Ascending aorta (tissue), 2 donors: ENCODE results near the gene NOL4L. TPM values are rescaled to one million over a fixed set of nuclear protein-coding genes. Genes with fewer than 3 reads are reported as not detected.

Source experiments
- DNase-seq, 2 donors: peaks; one replicate each; pipeline ENCODE4 v3.0.0-alpha.2; 2019; ENCODE audit warnings: low spot score in 2 of 2
- H3K27ac ChIP-seq, 2 donors: fragments of 200-600 bp; sonication (generic); one replicate each; pipeline ENCODE4 v1.5.1; 2016 to 2017; ENCODE audit warnings: mild to moderate bottlenecking in 1 of 2
- H3K27me3 ChIP-seq: fragments of 200-600 bp; sonication (generic); one replicate; pipeline ENCODE4 v1.5.1; 2017
- H3K36me3 ChIP-seq, 2 donors: fragments of 200-600 bp; sonication (generic); one replicate each; pipeline ENCODE4 v1.5.1; 2016
- H3K4me1 ChIP-seq, 2 donors: fragments of 200-600 bp; sonication (generic); one replicate each; pipeline ENCODE4 v1.5.1; 2016 to 2017; ENCODE audit warnings: mild to moderate bottlenecking in 1 of 2
- H3K4me3 ChIP-seq, 2 donors: fragments of 200-600 bp; sonication (generic); one replicate each; pipeline ENCODE4 v1.5.1; 2016 to 2017; ENCODE audit warnings: mild to moderate bottlenecking in 1 of 2
- H3K9me3 ChIP-seq, 2 donors: fragments of 200-600 bp; sonication (generic); one replicate each; pipeline ENCODE4 v1.5.1; 2016
- intact Hi-C: fragments of 100-400 bp; cut with DNase I; formaldehyde crosslinking; loops from one replicate; pipeline ENCODE4 v1.15.1; 2023
- total RNA-seq: library from RNA; depleted of rRNA; stranded (reverse); fragments of >200 nt; gene quantifications from one replicate; pipeline ENCODE4 v1.1.0, GENCODE V29; 2016
- TF ChIP-seq, protein P1 (sequence below), 3 experiments: fragments of 200-600 bp in 2 of 3; fragments of 450-650 bp in 1 of 3; sonication (generic) in 2 of 3; IDR thresholded peaks; one replicate each; pipeline ENCODE4 v1.5.1; 2016 to 2019; ENCODE audit warnings: antibody characterized with exemption in 3 of 3, mild to moderate bottlenecking in 1 of 3, moderate library complexity in 1 of 3

The NOL4L gene
- total RNA-seq, 1 donor from 2014 or later, result 19.8 TPM

GRCh38 chr20:32463642-32464400 lies 121.3 kb downstream of the NOL4L start:
- Histone ChIP-seq H3K27ac (no peak overlapping the region), H3K4me1 (no peaks in the 10 kb centered on the region), H3K9me3 (no peaks in the 10 kb centered on the region), H3K27me3 (no peaks in the 10 kb centered on the region), H3K4me3 (no peak overlapping the region), H3K36me3 (no peaks in the 10 kb centered on the region)
- TF ChIP-seq, protein P1, sequence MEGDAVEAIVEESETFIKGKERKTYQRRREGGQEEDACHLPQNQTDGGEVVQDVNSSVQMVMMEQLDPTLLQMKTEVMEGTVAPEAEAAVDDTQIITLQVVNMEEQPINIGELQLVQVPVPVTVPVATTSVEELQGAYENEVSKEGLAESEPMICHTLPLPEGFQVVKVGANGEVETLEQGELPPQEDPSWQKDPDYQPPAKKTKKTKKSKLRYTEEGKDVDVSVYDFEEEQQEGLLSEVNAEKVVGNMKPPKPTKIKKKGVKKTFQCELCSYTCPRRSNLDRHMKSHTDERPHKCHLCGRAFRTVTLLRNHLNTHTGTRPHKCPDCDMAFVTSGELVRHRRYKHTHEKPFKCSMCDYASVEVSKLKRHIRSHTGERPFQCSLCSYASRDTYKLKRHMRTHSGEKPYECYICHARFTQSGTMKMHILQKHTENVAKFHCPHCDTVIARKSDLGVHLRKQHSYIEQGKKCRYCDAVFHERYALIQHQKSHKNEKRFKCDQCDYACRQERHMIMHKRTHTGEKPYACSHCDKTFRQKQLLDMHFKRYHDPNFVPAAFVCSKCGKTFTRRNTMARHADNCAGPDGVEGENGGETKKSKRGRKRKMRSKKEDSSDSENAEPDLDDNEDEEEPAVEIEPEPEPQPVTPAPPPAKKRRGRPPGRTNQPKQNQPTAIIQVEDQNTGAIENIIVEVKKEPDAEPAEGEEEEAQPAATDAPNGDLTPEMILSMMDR (IDR thresholded peaks at IDR 0.05), result no peak
- no peak for DNase-seq
- intact Hi-C loops, result no loop called here

- H3K4me1 ChIP-seq, result no peaks in the 10 kb centered on the region
- no peak overlapping the region for H3K27ac ChIP-seq
- intact Hi-C loops, result no loop called here
- H3K4me3 ChIP-seq, result no peak overlapping the region
- H3K9me3 ChIP-seq, result no peaks in the 10 kb centered on the region
- DNase-seq, result no peak
- TF ChIP-seq, protein P1 (IDR thresholded peaks at IDR 0.05), result no peak
- H3K27me3 ChIP-seq, result no peaks in the 10 kb centered on the region
- no peaks in the 10 kb centered on the region for H3K36me3 ChIP-seq
These were observed 122.1 kb downstream of the NOL4L start for GRCh38 chr20:32462900-32463641.

DNA sequence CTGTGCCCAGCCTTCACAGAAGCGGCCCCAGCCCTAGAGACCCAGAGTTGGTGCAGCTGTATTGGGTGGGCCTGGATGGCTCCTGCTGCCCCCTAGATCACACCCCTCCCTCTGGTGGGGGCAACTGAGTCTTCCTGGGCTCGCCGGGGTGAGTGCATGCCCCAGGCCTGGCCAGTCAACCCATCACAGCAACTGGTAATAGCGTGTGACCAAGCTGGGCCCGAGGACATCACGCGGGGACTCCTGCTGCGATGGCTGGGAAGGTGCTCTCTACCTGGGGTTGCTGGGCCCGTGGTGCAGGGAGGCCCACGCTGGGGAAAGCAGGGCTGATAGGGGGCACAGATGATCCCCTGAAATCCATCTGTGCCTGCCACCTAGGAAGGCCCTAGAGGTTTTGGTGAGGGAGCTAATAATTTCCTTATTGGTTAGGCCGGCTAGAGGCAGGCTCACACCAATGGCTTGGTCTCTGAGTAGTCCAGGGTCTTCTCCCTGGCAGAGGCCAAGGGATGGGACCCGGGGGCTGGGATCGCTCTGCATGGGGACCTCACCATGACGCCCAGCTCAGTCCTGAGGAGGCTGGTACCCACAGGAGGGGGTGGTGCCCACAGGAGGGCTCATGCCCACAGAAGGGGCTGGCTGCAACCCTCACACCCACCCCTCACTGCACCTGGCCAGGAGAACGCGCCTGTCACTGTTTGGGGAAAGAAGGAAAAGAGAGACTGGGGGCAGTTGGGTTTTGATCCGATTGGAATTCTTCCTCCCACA lies 123.1 kb downstream of the NOL4L start:
- H3K9me3 ChIP-seq, result no peaks in the 10 kb centered on the region
- no peak overlapping the region for H3K4me3 ChIP-seq
- no peaks in the 10 kb centered on the region for H3K36me3 ChIP-seq
- TF ChIP-seq, protein P1 (IDR thresholded peaks at IDR 0.05), result no peak
- intact Hi-C loops, result no loop called here
- H3K4me1 ChIP-seq, result peaks cover 9% of the 10 kb centered on the region in 2 donors
- no peak overlapping the region for H3K27ac ChIP-seq
- H3K27me3 ChIP-seq, result no peaks in the 10 kb centered on the region
- DNase-seq, result no peak

DNA sequence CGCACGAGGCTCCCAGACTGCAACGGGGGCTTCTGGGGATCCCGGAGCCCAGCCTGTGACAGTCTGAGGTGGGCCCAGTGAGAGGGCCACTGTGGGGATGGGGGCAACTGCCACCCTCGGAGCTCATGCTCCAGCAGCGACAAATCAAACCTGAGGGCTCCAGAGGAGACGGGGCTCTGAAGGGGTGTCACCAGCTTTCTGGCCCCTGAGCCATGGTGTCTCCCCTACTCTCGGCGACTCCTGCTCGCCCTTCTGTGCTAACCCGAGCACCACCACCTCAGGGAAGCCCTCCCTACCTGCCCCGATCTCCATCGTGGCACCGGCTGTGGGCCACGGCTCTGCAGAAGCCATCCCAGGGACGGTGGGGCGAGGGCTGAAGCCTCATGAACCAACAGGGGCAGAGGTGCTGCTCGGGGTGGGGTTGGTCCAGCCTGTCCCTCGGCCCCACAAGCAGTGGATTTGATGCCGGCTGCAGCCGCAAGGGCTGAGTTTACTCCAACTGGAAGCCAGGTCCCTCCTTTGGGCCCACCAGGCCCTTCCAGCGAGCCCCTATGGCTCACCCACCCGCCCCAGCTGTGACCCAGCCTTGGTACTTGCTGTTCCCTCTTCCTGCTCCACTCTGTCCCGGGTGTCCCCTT lies 124.3 kb downstream of the NOL4L start:
- H3K27ac ChIP-seq, result no peak overlapping the region

GRCh38 chr20:32460231-32460630 lies 124.9 kb downstream of the NOL4L start:
- Histone ChIP-seq H3K9me3 (no peaks in the 10 kb centered on the region), H3K36me3 (no peaks in the 10 kb centered on the region), H3K27ac (no peak overlapping the region), H3K27me3 (no peaks in the 10 kb centered on the region), H3K4me3 (no peak overlapping the region), H3K4me1 (peaks cover 13 to 14% of the 10 kb centered on the region in 2 donors)
- intact Hi-C loops, result no loop called here
- TF ChIP-seq, protein P1 (IDR thresholded peaks at IDR 0.05), result no peak
- DNase-seq, result no peak

More for the DNA sequence above, 124.3 kb downstream of the NOL4L start:
- Histone ChIP-seq H3K27me3 (no peaks in the 10 kb centered on the region), H3K4me1 (peaks cover 13 to 14% of the 10 kb centered on the region in 2 donors), H3K36me3 (no peaks in the 10 kb centered on the region), H3K4me3 (no peak overlapping the region), H3K9me3 (no peaks in the 10 kb centered on the region)
- DNase-seq, result no peak
- TF ChIP-seq, protein P1 (IDR thresholded peaks at IDR 0.05), result no peak
- intact Hi-C loops, result no loop called here
